HG02798 (cell line): Measurements from ENCODE around the gene MAP6.
"Not testable (repeated sequence)": the region's sequence is repeated elsewhere in the genome, so short reads cannot be mapped to it uniquely, and the experiment has no call there.

Experiments used
- ATAC-seq: cut with Tn5 transposase; IDR thresholded peaks from one replicate; pipeline ENCODE4 v1.9.1; 2021; ENCODE audit warnings: mild to moderate bottlenecking; ENCODE audit not compliant: unreplicated experiment, poor library complexity

The MAP6 gene

DNA sequence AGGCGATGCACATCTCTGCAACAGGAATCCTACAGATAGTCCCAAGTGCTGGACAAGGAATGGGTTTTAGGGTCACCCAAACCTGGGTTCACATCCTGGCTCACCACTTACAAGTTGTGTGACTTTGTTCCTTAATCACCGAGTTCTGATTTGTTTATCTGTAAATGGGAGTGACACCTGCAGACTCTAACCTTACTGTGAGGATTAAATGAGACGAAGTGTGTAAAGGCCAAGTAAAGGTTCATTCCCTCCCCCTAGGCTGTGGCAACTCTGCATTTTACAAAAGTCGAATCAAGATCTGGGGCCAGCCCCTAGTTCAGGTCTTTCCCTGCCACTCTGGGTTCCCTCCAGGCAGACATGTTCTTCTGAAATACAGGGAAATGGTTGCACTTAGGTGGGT is 71.9 kb downstream of the MAP6 start:
- no peak for ATAC-seq

DNA sequence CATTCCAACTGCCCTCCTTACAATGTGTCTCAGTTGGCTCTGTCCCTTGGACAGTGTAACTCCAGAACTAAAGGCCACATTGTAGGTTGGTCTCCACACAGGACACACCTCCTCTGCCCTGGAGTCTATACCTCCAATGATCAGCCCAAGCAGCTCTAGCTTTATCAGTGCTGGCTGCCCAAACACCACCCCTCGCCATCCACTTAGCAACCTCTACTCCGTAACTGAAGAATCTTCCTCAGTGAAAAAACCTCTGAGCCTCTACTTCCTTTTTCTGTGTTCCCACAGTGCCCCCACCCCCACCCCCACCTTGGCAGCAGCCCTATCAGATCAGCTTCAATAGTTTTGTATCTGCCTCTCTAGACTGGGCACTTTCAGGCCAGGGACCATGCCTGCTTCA is 73.4 kb downstream of the MAP6 start:
- ATAC-seq = no peak

GRCh38 chr11:75594211-75594610 is 74.6 kb downstream of the MAP6 start:
- ATAC-seq = no peak

DNA sequence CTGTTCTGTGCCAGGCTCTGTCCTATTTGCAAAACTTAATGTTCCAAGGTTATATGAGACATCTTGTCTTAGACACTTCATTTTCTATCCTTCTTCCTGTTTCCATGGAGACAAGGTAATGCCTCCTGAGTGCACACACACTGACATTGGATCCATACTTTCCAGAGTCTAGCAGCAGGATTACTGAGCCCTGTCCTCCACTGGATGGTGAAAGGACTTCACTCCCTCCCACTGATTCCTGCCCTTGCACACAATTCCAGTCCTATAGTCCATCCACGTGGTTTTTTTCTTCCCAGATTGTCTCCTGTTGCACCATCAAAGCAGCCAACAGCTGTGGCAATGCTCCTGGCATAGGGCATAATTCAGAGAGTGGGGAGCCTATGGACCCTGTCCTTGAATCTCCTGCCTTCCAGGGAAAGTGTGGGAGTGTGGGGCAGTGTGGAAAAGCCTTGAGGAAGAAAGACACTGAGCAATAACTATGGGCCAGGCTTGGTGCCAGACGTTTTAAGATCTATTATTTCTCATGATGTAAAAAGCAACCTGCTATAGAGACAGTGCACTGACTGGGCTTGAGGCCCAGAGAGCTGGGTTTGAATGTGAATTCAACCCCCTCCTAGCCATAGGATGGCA is 75.4 kb downstream of the MAP6 start:
- no peak for ATAC-seq

DNA sequence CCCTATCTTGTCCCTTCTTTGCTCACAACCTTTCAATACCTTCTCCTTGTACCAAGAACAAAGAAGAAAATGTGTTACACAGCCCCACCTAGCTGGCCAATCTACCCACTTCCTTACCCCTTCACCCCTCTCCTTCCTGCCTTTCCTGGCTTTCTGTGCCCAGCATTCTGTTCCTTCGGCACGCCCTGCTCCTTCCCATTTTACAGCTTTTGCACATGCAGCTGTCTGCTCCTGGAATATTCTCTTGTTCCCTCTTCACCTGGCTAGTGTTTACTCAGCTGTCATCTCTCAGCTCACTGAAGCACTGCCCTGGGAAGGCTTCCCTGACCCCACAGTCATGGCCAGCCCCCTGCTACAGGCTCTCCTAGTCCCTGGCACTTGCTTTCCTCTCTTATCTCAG is 76.1 kb downstream of the MAP6 start:
- no peak for ATAC-seq

DNA sequence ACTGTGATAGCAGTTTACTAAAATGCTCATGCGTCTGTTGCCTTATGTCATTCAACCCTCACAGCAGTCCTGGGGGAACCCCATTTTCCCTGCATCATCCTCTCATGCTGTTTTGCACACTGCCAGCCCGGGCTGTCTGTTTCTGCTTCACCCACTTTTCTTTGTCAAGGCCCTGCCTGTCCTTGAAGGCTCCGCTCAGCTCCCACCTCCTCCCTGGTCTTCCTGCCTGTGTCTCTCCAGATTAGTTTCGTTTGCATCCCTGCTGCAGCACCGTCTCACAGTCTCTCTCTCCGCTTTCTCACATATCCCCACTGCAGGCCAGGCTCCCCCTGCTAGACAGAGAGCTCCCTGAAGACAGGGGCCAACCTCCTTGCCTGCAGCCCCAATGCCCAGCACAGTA is 76.9 kb downstream of the MAP6 start:
- ATAC-seq = no peak

GRCh38 chr11:75591371-75591770 is 77.5 kb downstream of the MAP6 start:
- no peak for ATAC-seq

DNA sequence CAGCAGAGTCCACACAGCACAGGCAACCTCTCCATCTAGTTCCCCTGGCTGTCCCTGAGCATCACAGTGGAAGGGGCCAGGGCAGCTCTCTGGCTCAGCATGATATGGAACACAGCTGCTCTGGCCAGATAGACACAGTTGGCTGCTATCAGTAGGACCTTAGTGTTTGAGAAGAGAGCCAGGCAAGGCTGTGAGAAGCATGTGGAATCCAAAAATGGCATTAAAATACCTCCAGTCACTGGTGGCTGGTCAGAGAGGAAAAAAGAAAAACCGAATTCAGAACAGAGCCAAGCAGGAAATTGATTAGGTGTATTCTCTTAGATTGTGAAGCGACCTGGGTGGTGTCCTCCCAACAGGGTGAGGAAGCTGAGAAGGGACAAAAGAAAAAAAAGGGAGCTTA is 78.9 kb downstream of the MAP6 start:
- no peak for ATAC-seq

DNA sequence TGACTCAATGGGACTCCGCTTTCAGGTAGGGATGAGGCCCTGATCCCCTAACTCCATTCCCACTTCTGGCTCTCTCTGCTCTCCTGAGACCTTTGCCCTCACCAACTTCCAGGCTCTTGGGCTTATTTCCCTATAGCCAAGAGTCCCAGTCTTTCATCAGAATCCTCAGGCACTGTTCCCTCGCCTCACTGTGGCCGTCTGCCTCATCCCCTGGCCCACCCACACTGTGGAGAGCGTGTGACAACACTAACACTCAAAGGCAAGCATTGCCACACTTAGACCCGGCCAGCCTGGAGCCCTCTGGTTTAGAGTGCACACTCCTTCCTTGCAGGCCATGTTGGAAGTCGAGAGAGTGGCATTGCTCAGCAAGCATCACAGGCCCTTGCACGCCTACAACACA is 79.8 kb downstream of the MAP6 start:
- ATAC-seq = no peak

DNA sequence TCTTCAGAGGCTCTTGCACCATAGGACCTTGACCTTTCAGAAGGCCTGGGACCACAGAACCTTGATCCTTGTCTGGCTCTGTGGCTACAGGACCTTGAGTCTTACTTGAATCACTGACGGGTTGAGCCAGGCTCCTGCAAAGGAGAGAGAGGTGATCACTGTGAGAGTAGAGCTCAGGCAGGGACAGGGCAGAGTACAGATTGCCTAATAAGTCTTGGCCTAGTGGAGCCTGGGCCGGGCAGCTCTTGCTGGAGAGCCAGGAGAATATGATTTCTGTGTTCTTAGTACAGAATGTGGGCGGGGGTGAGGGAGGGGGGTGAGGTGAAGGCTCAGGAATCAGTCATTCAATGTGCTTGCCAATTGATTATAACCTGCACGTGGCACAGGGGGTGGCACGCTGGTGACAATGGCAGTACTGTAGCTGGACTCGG is 80.8 kb downstream of the MAP6 start:
- no peak for ATAC-seq

DNA sequence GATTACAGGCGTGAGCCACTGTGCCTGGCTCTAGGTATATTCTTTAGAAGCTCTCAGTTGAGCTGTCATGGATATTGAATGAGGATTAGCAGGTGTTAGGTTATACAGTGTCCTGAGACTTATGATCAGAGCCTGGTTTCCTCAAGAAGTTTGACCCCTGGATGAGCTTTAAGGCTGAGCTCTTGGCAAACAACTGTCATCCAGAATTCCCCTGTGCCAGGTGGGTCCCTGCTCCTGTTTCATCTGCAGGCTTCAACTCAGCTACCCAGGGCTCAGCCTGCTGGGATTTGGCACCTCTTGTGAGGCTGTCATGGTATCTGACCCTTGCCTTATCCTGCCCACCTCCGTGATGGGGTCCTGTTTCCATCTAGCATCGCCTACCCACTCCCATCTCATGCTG is 82.4 kb downstream of the MAP6 start:
- no peak for ATAC-seq

GRCh38 chr11:75585293-75585670 is 83.6 kb downstream of the MAP6 start:
- ATAC-seq = no peak

DNA sequence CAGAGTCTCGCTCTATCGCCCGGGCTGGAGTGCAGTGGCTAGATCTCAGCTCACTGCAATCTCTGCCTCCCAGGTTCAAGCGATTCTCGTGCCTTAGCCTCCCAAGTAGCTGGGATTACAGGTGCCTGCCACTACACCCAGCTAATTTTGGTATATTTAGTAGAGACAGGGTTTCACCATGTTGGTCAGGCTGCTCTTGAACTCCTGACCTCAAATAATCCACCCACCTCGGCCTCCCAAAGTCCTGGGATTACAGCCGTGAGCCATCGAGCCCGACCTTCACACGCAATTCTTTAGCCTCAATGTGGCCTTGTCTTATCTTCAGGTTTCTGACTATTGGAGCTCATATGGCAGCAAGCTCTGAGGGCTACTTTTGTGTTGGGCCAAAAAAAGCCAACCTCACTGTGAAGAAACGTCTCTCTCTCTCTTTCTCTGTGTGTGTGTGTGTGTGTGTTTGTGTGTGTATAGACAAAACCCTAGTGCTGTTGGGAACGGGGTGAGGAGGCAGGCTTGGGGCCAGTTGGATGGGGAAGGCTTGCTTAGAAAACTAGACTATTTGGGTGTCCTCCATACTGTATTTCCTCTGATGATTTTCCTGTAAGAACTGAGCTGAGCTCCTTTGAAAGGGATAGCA is 84.1 kb downstream of the MAP6 start:
- ATAC-seq = not testable (repeated sequence)

GRCh38 chr11:75583718-75584658 is 84.8 kb downstream of the MAP6 start:
- ATAC-seq = no peak

GRCh38 chr11:75582895-75583717 is 85.7 kb downstream of the MAP6 start:
- ATAC-seq = no peak

GRCh38 chr11:75582506-75582894 is 86.3 kb downstream of the MAP6 start:
- ATAC-seq = no peak

DNA sequence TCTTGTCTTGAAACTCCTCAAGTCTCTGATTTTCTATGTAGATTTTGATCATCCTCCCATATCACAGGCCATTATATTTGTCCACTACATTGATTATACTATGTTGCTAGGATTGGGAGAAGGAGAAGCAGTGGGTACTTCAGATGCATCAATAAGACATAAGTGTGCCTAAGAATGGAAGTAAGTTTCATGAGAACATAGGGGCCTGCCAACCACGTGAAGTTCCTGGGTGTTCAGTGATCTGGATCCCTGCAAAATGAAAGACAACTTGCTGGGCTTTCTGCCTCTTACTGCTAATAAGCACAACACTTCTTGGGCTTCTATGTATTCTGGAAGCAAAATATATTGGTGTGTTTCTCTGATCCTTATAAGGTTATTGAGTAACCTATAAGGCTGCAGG is 89.0 kb downstream of the MAP6 start:
- ATAC-seq = no peak

DNA sequence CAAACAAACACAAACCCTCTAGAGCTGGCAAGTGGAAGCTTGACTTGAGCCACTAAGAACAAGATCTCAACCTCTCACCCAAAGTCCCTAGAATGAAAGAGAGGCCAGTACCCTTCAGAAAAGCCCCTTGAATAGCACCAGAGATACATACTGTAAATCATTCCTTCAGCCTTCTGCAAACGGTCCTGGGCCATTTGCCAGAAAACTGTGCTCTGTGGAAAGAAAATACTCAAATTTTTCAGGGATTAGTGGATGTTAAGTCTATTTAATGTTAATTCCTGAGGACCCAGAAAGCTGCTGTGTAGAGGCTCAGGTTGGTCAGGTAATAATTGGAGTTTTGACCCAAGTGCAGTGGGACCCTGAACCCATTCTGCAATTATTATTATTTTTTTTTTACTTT is 89.9 kb downstream of the MAP6 start:
- ATAC-seq = no peak

- ATAC-seq = no peak
Measured at GRCh38 chr11:75577207-75577606, 91.6 kb downstream of the MAP6 start.

- peak; percentile 42 for ATAC-seq
Measured at GRCh38 chr11:75576499-75576918, 92.3 kb downstream of the MAP6 start.
